ENCODE data around the gene MACROD2.

DNA sequence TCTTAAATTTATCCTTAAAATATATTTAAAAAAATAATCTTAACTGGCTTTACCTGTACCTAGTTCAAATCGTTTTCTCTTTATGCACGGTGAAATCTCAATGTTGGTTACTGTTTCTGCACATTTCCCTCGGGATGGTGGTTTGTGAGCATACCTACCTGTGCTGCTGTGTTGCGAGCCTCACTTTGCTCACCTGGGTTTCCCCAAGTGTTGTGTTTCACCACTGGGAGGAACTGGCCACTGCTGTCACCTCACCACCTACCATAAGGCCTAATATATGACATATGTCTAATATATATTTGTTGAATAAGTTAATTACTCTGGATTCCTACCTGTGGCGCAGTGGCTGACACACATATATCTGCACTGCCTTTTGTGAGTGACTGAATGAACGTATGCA, 835.6 kb downstream of the MACROD2 start:
- no peak for TF ChIP-seq EZH2 (IDR thresholded peaks at IDR 0.05; ENCODE audit: insufficient read depth, low read length)
- TF ChIP-seq, protein P1, sequence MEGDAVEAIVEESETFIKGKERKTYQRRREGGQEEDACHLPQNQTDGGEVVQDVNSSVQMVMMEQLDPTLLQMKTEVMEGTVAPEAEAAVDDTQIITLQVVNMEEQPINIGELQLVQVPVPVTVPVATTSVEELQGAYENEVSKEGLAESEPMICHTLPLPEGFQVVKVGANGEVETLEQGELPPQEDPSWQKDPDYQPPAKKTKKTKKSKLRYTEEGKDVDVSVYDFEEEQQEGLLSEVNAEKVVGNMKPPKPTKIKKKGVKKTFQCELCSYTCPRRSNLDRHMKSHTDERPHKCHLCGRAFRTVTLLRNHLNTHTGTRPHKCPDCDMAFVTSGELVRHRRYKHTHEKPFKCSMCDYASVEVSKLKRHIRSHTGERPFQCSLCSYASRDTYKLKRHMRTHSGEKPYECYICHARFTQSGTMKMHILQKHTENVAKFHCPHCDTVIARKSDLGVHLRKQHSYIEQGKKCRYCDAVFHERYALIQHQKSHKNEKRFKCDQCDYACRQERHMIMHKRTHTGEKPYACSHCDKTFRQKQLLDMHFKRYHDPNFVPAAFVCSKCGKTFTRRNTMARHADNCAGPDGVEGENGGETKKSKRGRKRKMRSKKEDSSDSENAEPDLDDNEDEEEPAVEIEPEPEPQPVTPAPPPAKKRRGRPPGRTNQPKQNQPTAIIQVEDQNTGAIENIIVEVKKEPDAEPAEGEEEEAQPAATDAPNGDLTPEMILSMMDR (IDR thresholded peaks at IDR 0.05; ENCODE audit: insufficient read depth, low read depth, low read length): no peak
